HEK293 (cell line): ENCODE results near the gene TTC6.

Experiments used
- CTCF ChIA-PET: fragments of 350-600 bp; formaldehyde crosslinking; extraction: SDS; loops from one replicate; lab custom pipeline; 2021; ENCODE audit warnings: antibody characterized with exemption; lab: Yijun Ruan, JAX
- POLR2A ChIA-PET: fragments of 300-600 bp; formaldehyde crosslinking; extraction: SDS; loops from one replicate; lab custom pipeline; 2020; ENCODE audit warnings: antibody characterized with exemption, inconsistent platforms; lab: Yijun Ruan, JAX
- H3K27ac ChIP-seq: fragments of 200-500 bp; sonication (Bioruptor generic); 2 replicates; pipeline ENCODE4 v1.5.1; 2014; ENCODE audit warnings: low read depth, low read length, control low read depth, inconsistent platforms; ENCODE audit errors: extremely low read depth
- H3K36me3 ChIP-seq, 2 experiments: fragments of 200-500 bp in 1 of 2; sonication (Bioruptor generic) in 1 of 2; 1 replicate in 1 of 2; 2 replicates in 1 of 2; pipeline ENCODE4 v1.5.1; 2014 to 2017; ENCODE audit warnings: inconsistent platforms in 2 of 2, low read length in 2 of 2; ENCODE audit not compliant: control insufficient read depth in 2 of 2, insufficient read depth in 1 of 2
- H3K4me1 ChIP-seq: fragments of 200-500 bp; sonication (Bioruptor generic); 2 replicates; pipeline ENCODE4 v1.5.1; 2014; ENCODE audit warnings: mild to moderate bottlenecking, low read length, inconsistent platforms; ENCODE audit not compliant: control insufficient read depth, insufficient read depth
- H3K4me3 ChIP-seq: 2 replicates; pipeline ENCODE4 v1.5.1; 2011; ENCODE audit warnings: low read depth, mild to moderate bottlenecking, control low read depth, low read length, moderate library complexity
- H3K9me3 ChIP-seq: fragments of 200-500 bp; sonication (Bioruptor generic); 2 replicates; pipeline ENCODE4 v1.5.1; 2014; ENCODE audit warnings: low read depth, low read length, inconsistent platforms; ENCODE audit not compliant: control insufficient read depth, insufficient read depth
- AEBP2 ChIP-seq: fragments of 450-650 bp; formaldehyde crosslinking; IDR thresholded peaks from 2 replicates; pipeline ENCODE4 v1.5.1; 2016; ENCODE audit warnings: missing biosample characterization, missing genetic modification characterization, borderline replicate concordance
- FEZF1 ChIP-seq: fragments of 450-650 bp; formaldehyde crosslinking; IDR thresholded peaks from 2 replicates; pipeline ENCODE4 v1.5.1; 2016; ENCODE audit warnings: missing biosample characterization, missing genetic modification characterization
- HIC1 ChIP-seq: fragments of 450-650 bp; formaldehyde crosslinking; IDR thresholded peaks from 2 replicates; pipeline ENCODE4 v1.5.1; 2016; ENCODE audit warnings: missing biosample characterization, missing genetic modification characterization
- HOXD13 ChIP-seq: sonication (generic); formaldehyde crosslinking; IDR thresholded peaks from 2 replicates; pipeline ENCODE4 v1.8.0; 2022; ENCODE audit warnings: missing genetic modification reagents, borderline replicate concordance
- IKZF3 ChIP-seq: fragments of 450-650 bp; IDR thresholded peaks from 2 replicates; pipeline ENCODE4 v1.5.0; 2018; ENCODE audit warnings: missing biosample characterization, mild to moderate bottlenecking, missing genetic modification characterization, moderate library complexity
- PRDM6 ChIP-seq: fragments of 450-650 bp; formaldehyde crosslinking; IDR thresholded peaks from 2 replicates; pipeline ENCODE4 v1.5.1; 2017; ENCODE audit warnings: missing biosample characterization, missing genetic modification characterization
- ZIC2 ChIP-seq: fragments of 450-650 bp; formaldehyde crosslinking; IDR thresholded peaks from 2 replicates; pipeline ENCODE4 v1.5.1; 2016; ENCODE audit warnings: missing biosample characterization, missing genetic modification characterization
- ZNF146 ChIP-seq: fragments of 450-650 bp; formaldehyde crosslinking; IDR thresholded peaks from 2 replicates; pipeline ENCODE4 v1.5.1; 2016; ENCODE audit warnings: missing biosample characterization, missing genetic modification characterization
- ZNF169 ChIP-seq: fragments of 450-650 bp; formaldehyde crosslinking; IDR thresholded peaks from 2 replicates; pipeline ENCODE4 v1.5.1; 2016; ENCODE audit warnings: missing biosample characterization, missing genetic modification characterization
- ZNF175 ChIP-seq: fragments of 450-650 bp; formaldehyde crosslinking; IDR thresholded peaks from 2 replicates; pipeline ENCODE4 v1.5.1; 2016; ENCODE audit warnings: missing biosample characterization, missing genetic modification characterization
- ZNF26 ChIP-seq: fragments of 450-650 bp; formaldehyde crosslinking; IDR thresholded peaks from 2 replicates; pipeline ENCODE4 v1.5.1; 2016; ENCODE audit warnings: missing biosample characterization, missing genetic modification characterization
- ZNF335 ChIP-seq: fragments of 450-650 bp; formaldehyde crosslinking; conservative IDR thresholded peaks from 2 replicates; pipeline ENCODE4 v1.5.1; 2016; ENCODE audit warnings: missing biosample characterization, missing genetic modification characterization
- ZNF48 ChIP-seq: fragments of 450-650 bp; formaldehyde crosslinking; IDR thresholded peaks from 2 replicates; pipeline ENCODE4 v1.5.1; 2016; ENCODE audit warnings: missing biosample characterization, missing genetic modification characterization
- ZNF529 ChIP-seq: fragments of 450-650 bp; formaldehyde crosslinking; IDR thresholded peaks from 2 replicates; pipeline ENCODE4 v1.5.1; 2017; ENCODE audit warnings: missing genetic modification characterization, missing biosample characterization; ENCODE audit not compliant: insufficient replicate concordance
- ZNF561 ChIP-seq: fragments of 450-650 bp; IDR thresholded peaks from 2 replicates; pipeline ENCODE4 v1.5.1; 2018; ENCODE audit warnings: missing biosample characterization, missing genetic modification characterization, borderline replicate concordance
- ZNF571 ChIP-seq: fragments of 450-650 bp; formaldehyde crosslinking; IDR thresholded peaks from 2 replicates; pipeline ENCODE4 v1.5.0; 2017; ENCODE audit warnings: missing biosample characterization, missing genetic modification characterization
- ZNF639 ChIP-seq: fragments of 450-650 bp; formaldehyde crosslinking; IDR thresholded peaks from 2 replicates; pipeline ENCODE4 v1.5.1; 2016; ENCODE audit warnings: missing biosample characterization, missing genetic modification characterization
- ZNF654 ChIP-seq: fragments of 450-650 bp; formaldehyde crosslinking; IDR thresholded peaks from 2 replicates; pipeline ENCODE4 v1.5.1; 2016; ENCODE audit warnings: low read depth, missing biosample characterization, missing genetic modification characterization
- ZNF692 ChIP-seq: fragments of 450-650 bp; formaldehyde crosslinking; IDR thresholded peaks from 2 replicates; pipeline ENCODE4 v1.5.1; 2016; ENCODE audit warnings: missing biosample characterization, missing genetic modification characterization
- ZNF747 ChIP-seq: fragments of 450-650 bp; formaldehyde crosslinking; IDR thresholded peaks from 2 replicates; pipeline ENCODE4 v1.5.1; 2016; ENCODE audit warnings: missing biosample characterization, missing genetic modification characterization
- ZNF843 ChIP-seq: fragments of 450-650 bp; formaldehyde crosslinking; IDR thresholded peaks from 2 replicates; pipeline ENCODE4 v1.5.1; 2016; ENCODE audit warnings: missing biosample characterization, missing genetic modification characterization
- ZXDB ChIP-seq: fragments of 450-650 bp; formaldehyde crosslinking; IDR thresholded peaks from 2 replicates; pipeline ENCODE4 v1.5.1; 2016; ENCODE audit warnings: missing biosample characterization, missing genetic modification characterization

Gene TTC6

GRCh38 chr14:37563189-37563588 is 32.2 kb upstream of the TTC6 start:
- H3K36me3 ChIP-seq = no peaks in the 10 kb centered on the region
- H3K27ac ChIP-seq = no peak overlapping the region
- ChIA-PET CTCF (interaction anchor here (1.2 kb wide), 1 partner anchor 31 kb away, joined by 6 read pairs; no protein-coding TSS in a partner anchor), POLR2A (no interaction called here)
- H3K9me3 ChIP-seq = no peaks in the 10 kb centered on the region
- H3K4me3 ChIP-seq = no peak overlapping the region
- peaks cover 15% of the 10 kb centered on the region for H3K4me1 ChIP-seq
- TF ChIP-seq ZNF169 (tag by site-specific recombination) = no peak
- no peak for TF ChIP-seq ZIC2
- no peak for TF ChIP-seq ZNF747 (tag by site-specific recombination)
- TF ChIP-seq ZNF639 (tag by site-specific recombination) = no peak
- no peak for TF ChIP-seq HOXD13
- TF ChIP-seq ZNF692 (tag by site-specific recombination) = no peak
- TF ChIP-seq HIC1 (tag by site-specific recombination) = no peak
- TF ChIP-seq ZNF529 = no peak

- Histone ChIP-seq H3K4me3 (no peak overlapping the region), H3K36me3 (no peaks in the 10 kb centered on the region), H3K27ac (no peak overlapping the region), H3K9me3 (no peaks in the 10 kb centered on the region), H3K4me1 (peaks cover 15% of the 10 kb centered on the region)
- TF ChIP-seq ZNF654 (tag by site-specific recombination) (0 out of 2 replicates have a peak, but pooled peaks have one; percentile 6), ZNF175 (tag by site-specific recombination) (no peak), ZNF48 (no peak), ZNF146 (tag by site-specific recombination) (no peak), ZNF571 (no peak)
- ChIA-PET CTCF (no interaction called here), POLR2A (no interaction called here)
Measured at GRCh38 chr14:37565550-37565949, 29.9 kb upstream of the TTC6 start.

GRCh38 chr14:37566811-37567371 is 28.5 kb upstream of the TTC6 start:
- Histone ChIP-seq H3K27ac (peak overlapping the region; percentile 75), H3K9me3 (no peaks in the 10 kb centered on the region), H3K4me1 (peaks cover 15% of the 10 kb centered on the region)
- ChIA-PET POLR2A (no interaction called here), CTCF (no interaction called here)
- TF ChIP-seq PRDM6 (tag by site-specific recombination) = peak; percentile 87
- peak; percentile 58 for TF ChIP-seq ZXDB (tag by site-specific recombination)
- no peak for TF ChIP-seq ZNF26 (tag by site-specific recombination)
- TF ChIP-seq ZNF561 (tag by site-specific recombination) = peak; percentile 31; the same call in 1 of the 2 replicates
- no peak for TF ChIP-seq AEBP2
- TF ChIP-seq IKZF3 = 0 out of 2 replicates have a peak, but pooled peaks have one; percentile 36
- peak; percentile 44; the same call in 1 of the 2 replicates for TF ChIP-seq ZNF843 (tag by site-specific recombination)
- TF ChIP-seq FEZF1 (tag by site-specific recombination) = 0 out of 2 replicates have a peak, but pooled peaks have one; percentile 11
- TF ChIP-seq ZNF335 (tag by site-specific recombination) = peak; percentile 41; the same call in 1 of the 2 replicates
- TF ChIP-seq, all 188 proteins: peak for 7
- no peaks in the 10 kb centered on the region for H3K36me3 ChIP-seq
- no peak overlapping the region for H3K4me3 ChIP-seq
